HG02970 (cell line): Measurements from ENCODE around the gene STK24.

Source experiments
- ATAC-seq: cut with Tn5 transposase; IDR thresholded peaks from one replicate; pipeline ENCODE4 v1.9.1; 2021; ENCODE audit warnings: mild to moderate bottlenecking, moderate library complexity, moderate number of reproducible peaks; ENCODE audit not compliant: unreplicated experiment, low FRiP score

STK24 gene

GRCh38 chr13:98514288-98514687 lies 62.6 kb downstream of the STK24 start:
- no peak for ATAC-seq

- no peak for ATAC-seq
These were observed 63.1 kb downstream of the STK24 start for GRCh38 chr13:98513837-98514236.

DNA sequence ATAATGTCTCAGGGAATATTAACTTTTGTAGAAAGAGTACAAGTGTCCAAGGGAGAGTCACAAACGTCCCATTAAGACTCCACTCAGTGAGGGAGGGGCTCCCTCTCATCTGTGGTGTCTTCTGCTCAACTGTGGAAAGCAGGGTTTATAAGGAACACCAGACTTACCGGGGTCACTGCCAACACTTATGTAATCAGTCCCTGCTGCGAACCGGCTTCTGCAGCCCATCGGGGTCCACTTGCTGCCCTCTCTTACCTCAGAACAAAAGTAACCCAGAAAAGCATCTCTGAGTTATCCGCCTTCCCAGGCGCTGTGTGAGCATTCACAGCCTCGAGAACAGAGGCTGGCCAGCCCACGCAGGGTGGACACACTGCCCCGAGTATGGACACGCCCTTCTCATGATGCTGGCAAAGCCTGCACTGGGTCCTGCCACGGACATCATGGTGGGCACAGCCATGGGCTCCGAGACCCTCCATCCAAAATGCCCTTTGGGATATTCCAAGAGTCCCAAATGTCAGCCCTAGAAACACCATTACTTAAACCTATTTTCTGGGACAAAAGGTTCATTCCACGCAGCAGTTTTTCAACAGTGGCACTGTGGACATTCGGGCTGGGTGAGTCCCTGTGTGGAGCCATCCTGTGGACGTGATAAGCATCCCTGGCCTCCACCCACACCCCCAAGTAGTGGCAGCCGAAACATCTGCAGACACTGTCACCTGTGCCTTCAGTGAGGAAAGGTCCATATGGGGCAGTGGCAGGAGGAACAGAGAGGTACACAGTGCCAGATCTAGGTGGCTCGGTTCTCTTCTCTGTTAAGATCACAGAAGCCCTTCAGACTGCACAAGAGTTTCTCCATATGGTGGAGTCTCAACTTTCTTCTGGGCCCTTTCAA lies 63.9 kb downstream of the STK24 start:
- ATAC-seq: no peak

DNA sequence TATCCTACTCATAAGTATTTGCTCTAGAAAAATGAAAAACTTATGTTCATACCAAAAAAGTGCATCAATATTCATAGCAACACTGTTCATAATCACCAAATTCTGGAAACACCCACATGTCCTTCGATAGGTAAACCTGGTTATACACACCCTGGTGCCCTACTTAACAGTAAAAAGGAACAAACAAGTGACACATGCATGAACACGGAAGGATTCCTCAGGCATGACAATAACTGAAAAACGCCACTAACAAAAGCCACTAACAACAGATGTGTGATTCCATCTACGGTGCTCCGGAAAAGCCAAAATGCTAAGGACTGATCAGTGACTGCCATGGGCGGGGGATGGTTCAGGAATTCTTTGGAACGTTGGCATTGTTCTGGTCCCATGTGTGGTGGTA lies 65.5 kb downstream of the STK24 start:
- ATAC-seq: no peak

- ATAC-seq: no peak
These were observed 66.8 kb downstream of the STK24 start for GRCh38 chr13:98510156-98510509.

- ATAC-seq: peak; percentile 43
These were observed 67.4 kb downstream of the STK24 start for GRCh38 chr13:98509271-98510155.

- ATAC-seq: no peak
These were observed 68.2 kb downstream of the STK24 start for GRCh38 chr13:98508685-98509084.

- no peak for ATAC-seq
These were observed 68.6 kb downstream of the STK24 start for GRCh38 chr13:98508280-98508679.

- ATAC-seq: no peak
These were observed 69.6 kb downstream of the STK24 start for GRCh38 chr13:98507282-98507797.

GRCh38 chr13:98506728-98507230 lies 70.1 kb downstream of the STK24 start:
- ATAC-seq: no peak

- no peak for ATAC-seq
These were observed 70.6 kb downstream of the STK24 start for GRCh38 chr13:98506322-98506721.

GRCh38 chr13:98505217-98505616 lies 71.7 kb downstream of the STK24 start:
- no peak for ATAC-seq

DNA sequence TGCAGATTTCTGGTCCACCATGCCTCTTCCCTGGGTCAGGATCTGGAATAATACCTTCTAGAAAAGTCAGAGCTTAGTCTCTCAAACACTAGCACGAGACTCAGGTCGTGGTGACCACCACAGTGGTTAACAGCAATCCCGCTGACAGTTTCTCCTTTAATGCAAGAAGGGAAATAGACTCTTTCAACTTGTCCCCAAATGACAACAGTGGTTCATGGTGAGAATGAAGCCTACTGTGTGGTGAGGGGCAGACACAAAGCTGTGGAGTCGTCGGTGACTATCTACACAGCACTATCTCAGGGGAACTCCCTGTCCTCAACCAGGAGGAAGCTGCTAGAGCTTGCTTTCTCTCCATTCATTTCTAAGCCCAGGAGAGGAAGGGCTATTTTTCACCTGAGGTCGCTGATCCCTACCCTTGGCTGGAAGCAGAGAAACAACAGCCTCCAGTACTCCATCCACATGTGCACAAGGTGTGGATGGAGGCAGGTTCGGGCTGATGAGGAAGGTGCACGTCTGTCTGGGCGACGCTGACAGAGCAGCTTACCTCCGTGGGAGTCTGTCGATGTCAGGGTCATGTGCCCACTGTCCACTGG lies 72.4 kb downstream of the STK24 start:
- peak; percentile 46 for ATAC-seq

DNA sequence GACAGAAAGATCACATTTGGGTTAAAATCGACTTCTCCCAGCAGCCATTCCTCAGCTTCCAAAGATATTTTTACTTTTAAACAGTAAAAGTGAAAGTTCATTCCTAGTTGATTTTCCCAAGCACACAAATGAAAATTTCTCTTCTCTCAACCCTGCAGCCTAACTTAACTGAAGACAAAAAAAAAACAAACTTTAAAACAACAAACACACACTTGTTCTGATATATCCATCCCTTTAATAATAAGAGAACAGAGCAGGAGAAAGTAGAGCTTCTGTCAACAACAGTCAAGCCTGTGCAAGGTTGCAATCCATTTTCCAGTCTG lies 72.9 kb downstream of the STK24 start:
- no peak for ATAC-seq

- ATAC-seq: no peak
These were observed 73.5 kb downstream of the STK24 start for GRCh38 chr13:98503175-98504028.

DNA sequence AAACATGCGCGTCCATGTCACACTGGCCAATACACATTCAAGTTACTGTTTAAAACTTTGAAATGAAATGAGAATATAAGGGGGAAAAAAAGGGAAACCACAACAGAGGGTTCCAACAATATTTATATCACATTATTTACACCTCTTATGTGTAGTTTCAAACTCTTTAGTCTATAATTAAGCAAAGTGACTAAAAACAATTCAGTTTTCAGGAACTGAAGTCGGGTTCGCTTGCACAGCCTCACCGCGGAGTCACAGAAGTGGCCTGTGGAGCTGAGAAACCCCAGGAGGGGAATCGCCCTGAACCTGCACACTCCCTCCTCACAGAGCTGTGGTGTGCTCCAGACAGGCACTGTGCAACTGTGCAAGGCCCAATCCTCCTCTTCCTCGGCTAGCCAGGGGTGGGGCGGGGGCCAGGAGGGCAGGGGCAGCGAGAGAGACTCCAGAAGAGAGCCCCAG lies 75.9 kb downstream of the STK24 start:
- no peak for ATAC-seq

DNA sequence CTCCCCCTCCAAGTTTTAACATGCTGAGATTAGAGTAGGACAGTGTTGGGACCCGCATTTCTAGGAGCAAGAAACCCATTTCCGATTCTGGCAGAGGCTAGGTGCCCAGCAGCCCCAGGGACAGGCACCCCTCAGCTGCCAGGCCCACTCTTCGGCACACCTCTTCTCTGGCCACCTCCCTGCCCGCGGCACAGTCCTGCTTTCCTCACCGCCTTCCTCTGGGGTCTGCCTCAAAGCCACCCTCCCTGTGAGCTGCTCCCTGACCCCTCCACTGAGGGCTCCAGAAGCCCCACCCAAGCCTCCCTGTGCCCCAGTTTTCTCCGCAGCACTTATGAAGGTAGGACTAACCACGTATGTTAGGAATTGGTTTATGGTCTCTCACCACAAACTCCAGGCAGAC lies 79.9 kb downstream of the STK24 start:
- no peak for ATAC-seq

DNA sequence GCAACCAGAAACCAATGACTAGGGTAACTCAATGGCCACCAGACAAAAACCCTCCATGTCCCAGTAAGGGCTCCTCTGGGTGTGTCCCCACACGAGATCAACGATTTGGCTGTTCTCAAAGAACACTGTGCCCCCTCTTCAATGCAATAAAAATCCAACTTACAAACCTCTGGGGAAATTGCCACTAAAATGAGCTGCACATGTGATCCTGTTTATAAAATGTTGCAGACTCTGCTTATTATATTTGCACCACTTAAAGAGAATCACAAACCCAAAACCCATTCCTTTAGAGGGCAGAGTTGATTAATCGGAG lies 80.5 kb downstream of the STK24 start:
- ATAC-seq: no peak

GRCh38 chr13:98495627-98496478 lies 81.1 kb downstream of the STK24 start:
- no peak for ATAC-seq
